Panc1 (cell line): ENCODE data around the gene MTFP1. TPM values are rescaled to one million over a fixed set of nuclear protein-coding genes. Genes with fewer than 3 reads are reported as not detected.
A peak's percentile ranks its signal among the peaks of the same experiment; 100 is the strongest.

Experiments used
- ATAC-seq: fragments of 200-7000 bp; cut with Tn5 transposase; 2 replicates; pipeline ENCODE4 v1.9.1; 2020; ENCODE audit warnings: mild to moderate bottlenecking, moderate library complexity
- Bru-seq: library from RNA; stranded (reverse); fragments of 400-500 nt; gene quantifications from one replicate; lab custom pipeline; 2021; lab: Mats Ljungman, UMichigan
- BruChase-seq, 2 experiments: library from RNA; stranded (reverse); fragments of 400-500 nt; gene quantifications; one replicate each; lab custom pipeline; 2021; lab: Mats Ljungman, UMichigan
- BruUV-seq: library from RNA; stranded (reverse); fragments of 400-500 nt; replicated peaks from 2 replicates; lab custom pipeline; 2021; lab: Mats Ljungman, UMichigan
- CTCF ChIA-PET: fragments of 300-600 bp; sonication (Branson Sonifier 250); formaldehyde crosslinking; loops from one replicate; lab custom pipeline; 2022; ENCODE audit warnings: antibody characterized with exemption; lab: Charles Lee
- POLR2A ChIA-PET: fragments of 300-600 bp; sonication (Branson Sonifier 250); formaldehyde crosslinking; loops from one replicate; lab custom pipeline; 2022; ENCODE audit warnings: antibody characterized with exemption; lab: Charles Lee
- DNase-seq: peaks from one replicate; pipeline ENCODE4 v3.0.0-alpha.2; 2010; ENCODE audit warnings: low read depth, low spot score
- H3K27ac ChIP-seq: 2 replicates; pipeline ENCODE4 v1.5.1; 2011; ENCODE audit warnings: mild to moderate bottlenecking, low read length, inconsistent platforms
- H3K27me3 ChIP-seq: fragments of 200-500 bp; sonication (Bioruptor generic); 2 replicates; pipeline ENCODE4 v1.6.0; 2014; ENCODE audit warnings: low read length, inconsistent platforms; ENCODE audit not compliant: control insufficient read depth, insufficient read depth
- H3K36me3 ChIP-seq: fragments of 200-500 bp; sonication (Bioruptor generic); 2 replicates; pipeline ENCODE4 v1.5.1; 2014; ENCODE audit warnings: inconsistent platforms, mild to moderate bottlenecking, low read length, moderate library complexity; ENCODE audit not compliant: control insufficient read depth, insufficient read depth
- H3K4me1 ChIP-seq: 2 replicates; pipeline ENCODE4 v1.5.1; 2011; ENCODE audit warnings: inconsistent platforms, mild to moderate bottlenecking, low read length, moderate library complexity; ENCODE audit not compliant: control insufficient read depth, insufficient read depth
- H3K4me3 ChIP-seq, 2 experiments: 2 replicates each; pipeline ENCODE4 v1.5.1; 2011 to 2012; ENCODE audit warnings: low read depth in 2 of 2, low read length in 2 of 2, mild to moderate bottlenecking in 2 of 2, inconsistent platforms in 1 of 2, moderate library complexity in 1 of 2
- H3K9me3 ChIP-seq: fragments of 200-500 bp; sonication (Bioruptor generic); 2 replicates; pipeline ENCODE4 v1.5.1; 2014; ENCODE audit warnings: low read depth, mild to moderate bottlenecking, inconsistent platforms, low read length, moderate library complexity; ENCODE audit not compliant: control insufficient read depth, insufficient read depth
- CTCF ChIP-seq: fragments of 450-650 bp; IDR thresholded peaks from 2 replicates; pipeline ENCODE4 v1.5.1; 2017; ENCODE audit warnings: mild to moderate bottlenecking
- POLR2AphosphoS5 ChIP-seq: IDR thresholded peaks from 2 replicates; pipeline ENCODE4 v1.6.1; 2012; ENCODE audit warnings: mild to moderate bottlenecking, low read depth, low read length, moderate library complexity
- REST ChIP-seq, 2 experiments: IDR thresholded peaks; 2 replicates each; pipeline ENCODE4 v1.6.1; 2011 to 2012; ENCODE audit warnings: low read depth in 2 of 2, control low read depth in 1 of 2, low read length in 1 of 2, mild to moderate bottlenecking in 1 of 2, moderate library complexity in 1 of 2; ENCODE audit not compliant: insufficient read depth in 1 of 2
- SIN3A ChIP-seq: IDR thresholded peaks from 2 replicates; pipeline ENCODE4 v1.6.1; 2012; ENCODE audit warnings: low read depth, mild to moderate bottlenecking, low read length, moderate library complexity, borderline replicate concordance; ENCODE audit not compliant: insufficient read depth
- TCF7L2 ChIP-seq: IDR thresholded peaks from 2 replicates; pipeline ENCODE4 v1.6.1; 2011; ENCODE audit warnings: mild to moderate bottlenecking, low read depth, low read length, inconsistent platforms
- in situ Hi-C: cut with HindIII; loops from 2 replicates; pipeline ENCODE4 v1.10.0; 2016; ENCODE audit warnings: low sequenced_read_pairs, low pct_unique_long_range_greater_than_20kb
- intact Hi-C: fragments of 100-400 bp; cut with micrococcal nuclease; formaldehyde crosslinking; loops from one replicate; pipeline ENCODE4 v1.10.0; 2022; ENCODE audit not compliant: unreplicated experiment
- long read RNA-seq: library from polyadenylated mRNA; unstranded; transcript quantifications from one replicate; pipeline ENCODE4 v2.0.0, GENCODE V29; 2021; ENCODE audit not compliant: unreplicated experiment
- polyA plus RNA-seq: library from polyadenylated mRNA; unstranded; fragments of >200 nt; gene quantifications from one replicate; pipeline ENCODE4 v1.2.1, GENCODE V29; 2012; ENCODE audit warnings: missing spikeins; ENCODE audit not compliant: insufficient read length
- total RNA-seq: library from RNA; stranded (reverse); gene quantifications from one replicate; pipeline ENCODE4 v1.2.1, GENCODE V29; 2021; ENCODE audit not compliant: unreplicated experiment

MTFP1 gene
- 21.5 TPM for total RNA-seq
- 43.6 TPM for polyA plus RNA-seq
- percentile 55 among the genes with signal in this experiment for Bru-seq, nascent RNA
- BruChase-seq, experiment 1, labeled RNA remaining after a 2-hour chase = percentile 53 among the genes with signal in this experiment
- BruChase-seq, experiment 2, labeled RNA remaining after a 6-hour chase = percentile 74 among the genes with signal in this experiment
- long read RNA-seq, transcript MTFP1-201 (4 exons, 1,370 nt) = major isoform, 25 of 35 reads
- long read RNA-seq, partial matches to known transcripts = 3 of 35 reads
- long read RNA-seq, other reads (novel, unspliced or antisense) = 7 of 35 reads

GRCh38 chr22:30425616-30426387, at the start of gene MTFP1:
Gene MTFP1, plus strand, starts transcription at chr22:30425768. Its CDS starts 112 bp downstream, at chr22:30425880.
- in situ Hi-C loops = no loop called here
- peak within 1 kb of the TSS; percentile 62 to 82 for H3K4me3 ChIP-seq
- DNase-seq (no peak), ATAC-seq (peak; percentile 28)
- no peaks in the 10 kb centered on the region for H3K27me3 ChIP-seq
- no peaks in the 10 kb centered on the region; the same call in 1 of the 2 replicates for H3K36me3 ChIP-seq
- peaks cover 23% of the 10 kb centered on the region for H3K4me1 ChIP-seq
- POLR2A ChIA-PET = no interaction called here
- BruUV-seq = no TSS peak
- H3K9me3 ChIP-seq = no peaks in the 10 kb centered on the region
- intact Hi-C loops = no loop called here
- TF ChIP-seq REST (IDR thresholded peaks at IDR 0.05; ENCODE audit: insufficient read depth in 1 of 2, low read depth in 2 of 2, low read length in 1 of 2) = no peak
- no peak for TF ChIP-seq SIN3A
- no peak for TF ChIP-seq TCF7L2
- no peak for TF ChIP-seq POLR2AphosphoS5
- TF ChIP-seq CTCF = no peak
- H3K27ac ChIP-seq = peak within 1 kb of the TSS; percentile 88
- CTCF ChIA-PET = interaction anchor here (0.5 kb wide), 1 partner anchor 160 kb away, joined by 3 read pairs; no protein-coding TSS in a partner anchor

- Histone ChIP-seq H3K36me3 (no peaks in the 10 kb centered on the region), H3K4me3 (no peak overlapping the region), H3K27ac (no peak overlapping the region), H3K4me1 (no peaks in the 10 kb centered on the region), H3K9me3 (no peaks in the 10 kb centered on the region), H3K27me3 (no peaks in the 10 kb centered on the region)
- ChIA-PET POLR2A (no interaction called here), CTCF (no interaction called here)
- in situ Hi-C loops = no loop called here
- BruUV-seq = no TSS peak
- intact Hi-C loops = no loop called here
- no peak for DNase-seq
- no peak for ATAC-seq
- TF ChIP-seq CTCF (no peak), POLR2AphosphoS5 (no peak), REST (IDR thresholded peaks at IDR 0.05; ENCODE audit: insufficient read depth in 1 of 2, low read depth in 2 of 2, low read length in 1 of 2) (no peak), SIN3A (no peak)
Measured at GRCh38 chr22:30380011-30380410, 45.6 kb upstream of the MTFP1 start.
